HepG2 (cell line): ENCODE data around the gene ROMO1. TPM values are rescaled to one million over a fixed set of nuclear protein-coding genes. Genes with fewer than 3 reads are reported as not detected.

ENCODE experiments used
- DPF2 ChIP-seq: sonication (generic); formaldehyde crosslinking; IDR thresholded peaks from 2 replicates; pipeline ENCODE4 v1.4.0; 2020; ENCODE audit warnings: mild to moderate bottlenecking, low read depth, missing genetic modification reagents, borderline replicate concordance
- IRX3 ChIP-seq: sonication (generic); formaldehyde crosslinking; IDR thresholded peaks from 2 replicates; pipeline ENCODE4 v1.8.1; 2023; ENCODE audit warnings: mild to moderate bottlenecking, low read depth, missing genetic modification reagents, borderline replicate concordance
- KLF6 ChIP-seq: IDR thresholded peaks from 2 replicates; pipeline ENCODE4 v1.8.0; 2016; ENCODE audit warnings: missing biosample characterization, missing genetic modification reagents
- KMT2A ChIP-seq: sonication (generic); formaldehyde crosslinking; IDR thresholded peaks from 2 replicates; pipeline ENCODE4 v1.4.0; 2020; ENCODE audit warnings: missing genetic modification reagents
- PHF20 ChIP-seq: sonication (generic); formaldehyde crosslinking; IDR thresholded peaks from 2 replicates; pipeline ENCODE4 v1.5.0; 2020; ENCODE audit warnings: mild to moderate bottlenecking, missing genetic modification reagents
- TBL1XR1 ChIP-seq: fragments of 150-350 bp; IDR thresholded peaks from 2 replicates; pipeline ENCODE4 v1.6.1; 2014; ENCODE audit warnings: borderline replicate concordance, low read length; ENCODE audit not compliant: partially characterized antibody
- THYN1 ChIP-seq: sonication (generic); formaldehyde crosslinking; IDR thresholded peaks from 2 replicates; pipeline ENCODE4 v1.8.1; 2023; ENCODE audit warnings: low read depth, mild to moderate bottlenecking, moderate library complexity, missing genetic modification reagents, borderline replicate concordance
- YEATS4 ChIP-seq: sonication (generic); formaldehyde crosslinking; IDR thresholded peaks from 2 replicates; pipeline ENCODE4 v1.4.0; 2020; ENCODE audit warnings: missing genetic modification reagents, borderline replicate concordance
- ZBTB8A ChIP-seq: sonication (generic); formaldehyde crosslinking; IDR thresholded peaks from 2 replicates; pipeline ENCODE4 v1.4.0; 2020; ENCODE audit warnings: mild to moderate bottlenecking, low read depth, missing genetic modification reagents, borderline replicate concordance
- ZEB1 ChIP-seq: IDR thresholded peaks from 2 replicates; pipeline ENCODE4 v1.6.1; 2012; ENCODE audit warnings: mild to moderate bottlenecking, low read depth, inconsistent platforms; ENCODE audit not compliant: insufficient replicate concordance
- ZNF224 ChIP-seq: sonication (generic); formaldehyde crosslinking; IDR thresholded peaks from 2 replicates; pipeline ENCODE4 v1.5.0; 2020; ENCODE audit warnings: mild to moderate bottlenecking, missing genetic modification reagents
- ZNF317 ChIP-seq: sonication (generic); formaldehyde crosslinking; IDR thresholded peaks from 2 replicates; pipeline ENCODE4 v1.5.0; 2020; ENCODE audit warnings: mild to moderate bottlenecking, missing genetic modification reagents
- ZNF33A ChIP-seq: sonication (generic); formaldehyde crosslinking; IDR thresholded peaks from 2 replicates; pipeline ENCODE4 v1.5.1; 2020; ENCODE audit warnings: missing genetic modification reagents, mild to moderate bottlenecking, moderate library complexity, borderline replicate concordance
- ZNF530 ChIP-seq: sonication (generic); formaldehyde crosslinking; IDR thresholded peaks from 2 replicates; pipeline ENCODE4 v1.5.0; 2020; ENCODE audit warnings: low read depth, mild to moderate bottlenecking, missing genetic modification reagents
- ZNF570 ChIP-seq: sonication (generic); formaldehyde crosslinking; IDR thresholded peaks from 2 replicates; pipeline ENCODE4 v1.4.0; 2020; ENCODE audit warnings: mild to moderate bottlenecking, missing genetic modification reagents, borderline replicate concordance
- polyA plus RNA-seq, 8 experiments: library from polyadenylated mRNA; depleted of rRNA in 3 of 8; stranded (reverse) in 7 of 8; unstranded in 1 of 8; fragments of >200 nt; fragmentation: Illumina TruSeq in 4 of 8; extraction: Trizol in 4 of 8; gene quantifications; 2 replicates each; pipeline versions ENCODE4 v1.2.1 to v1.2.3, GENCODE V29; 2011 to 2016; ENCODE audit warnings: low read depth in 4 of 8, missing spikeins in 1 of 8, mixed read lengths in 1 of 8; ENCODE audit not compliant: insufficient read depth in 1 of 8
- total RNA-seq, 5 experiments: library from RNA; depleted of rRNA; stranded (reverse); fragments of >200 nt; fragmentation: Illumina TruSeq; extraction: Trizol; gene quantifications; 2 replicates each; pipeline ENCODE4 v1.2.3, GENCODE V29; 2016; ENCODE audit warnings: low read depth in 1 of 5
- TF ChIP-seq, protein P1 (sequence below): sonication (generic); formaldehyde crosslinking; conservative IDR thresholded peaks from 2 replicates; pipeline ENCODE4 v1.4.0; 2020; ENCODE audit warnings: mild to moderate bottlenecking, missing genetic modification reagents, moderate library complexity
- TF ChIP-seq, protein P2 (sequence below): sonication (generic); formaldehyde crosslinking; IDR thresholded peaks from 2 replicates; pipeline ENCODE4 v1.5.0; 2020; ENCODE audit warnings: missing genetic modification reagents
- TF ChIP-seq, protein P3 (sequence below): sonication (generic); formaldehyde crosslinking; IDR thresholded peaks from 2 replicates; pipeline ENCODE4 v1.5.1; 2020; ENCODE audit warnings: missing genetic modification reagents, mild to moderate bottlenecking, borderline replicate concordance
- TF ChIP-seq, protein P4 (sequence below): IDR thresholded peaks from 2 replicates; pipeline ENCODE4 v1.6.1; 2016; ENCODE audit warnings: low read depth
- TF ChIP-seq, protein P5 (sequence below): sonication (generic); formaldehyde crosslinking; IDR thresholded peaks from 2 replicates; pipeline ENCODE4 v1.5.1; 2020; ENCODE audit warnings: mild to moderate bottlenecking, missing genetic modification reagents, borderline replicate concordance

The ROMO1 gene
- total and polyA plus RNA-seq, 2 of the 13 experiments (the other 11 are each of a cell fraction or from before 2014, with no cell fraction given), result 636 to 755 TPM

DNA sequence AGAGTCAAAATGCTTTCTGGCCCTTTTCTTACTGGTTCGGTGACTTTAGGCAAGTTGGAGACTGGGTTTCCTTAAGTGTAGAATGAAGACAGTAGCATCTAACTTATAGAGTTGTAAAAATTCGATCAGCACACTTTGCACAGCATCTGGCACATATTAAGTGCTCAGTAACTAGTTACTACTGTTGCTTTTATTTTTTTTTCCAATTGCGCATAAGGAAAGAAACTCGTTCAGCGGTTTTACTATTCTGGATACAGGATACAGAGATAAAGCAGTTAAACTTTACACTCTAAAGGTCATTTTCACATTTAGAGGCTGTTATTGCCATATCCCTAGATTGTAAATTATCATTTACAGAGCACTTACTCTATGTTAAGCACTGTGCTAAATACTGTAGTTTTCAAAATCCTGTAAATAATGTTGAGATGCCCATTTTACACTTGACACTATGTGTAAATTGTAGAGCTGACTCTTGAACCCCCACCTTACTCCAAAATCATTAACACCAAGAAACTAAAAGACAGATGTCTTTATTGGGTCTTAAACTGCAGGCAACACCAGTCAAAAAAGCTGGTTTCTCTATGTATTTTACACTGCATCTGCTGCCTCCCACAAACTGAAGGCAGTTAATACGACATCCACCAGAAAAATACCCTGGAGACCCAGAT is 886 bp downstream of the ROMO1 start (continued):
- TF ChIP-seq, protein P1, sequence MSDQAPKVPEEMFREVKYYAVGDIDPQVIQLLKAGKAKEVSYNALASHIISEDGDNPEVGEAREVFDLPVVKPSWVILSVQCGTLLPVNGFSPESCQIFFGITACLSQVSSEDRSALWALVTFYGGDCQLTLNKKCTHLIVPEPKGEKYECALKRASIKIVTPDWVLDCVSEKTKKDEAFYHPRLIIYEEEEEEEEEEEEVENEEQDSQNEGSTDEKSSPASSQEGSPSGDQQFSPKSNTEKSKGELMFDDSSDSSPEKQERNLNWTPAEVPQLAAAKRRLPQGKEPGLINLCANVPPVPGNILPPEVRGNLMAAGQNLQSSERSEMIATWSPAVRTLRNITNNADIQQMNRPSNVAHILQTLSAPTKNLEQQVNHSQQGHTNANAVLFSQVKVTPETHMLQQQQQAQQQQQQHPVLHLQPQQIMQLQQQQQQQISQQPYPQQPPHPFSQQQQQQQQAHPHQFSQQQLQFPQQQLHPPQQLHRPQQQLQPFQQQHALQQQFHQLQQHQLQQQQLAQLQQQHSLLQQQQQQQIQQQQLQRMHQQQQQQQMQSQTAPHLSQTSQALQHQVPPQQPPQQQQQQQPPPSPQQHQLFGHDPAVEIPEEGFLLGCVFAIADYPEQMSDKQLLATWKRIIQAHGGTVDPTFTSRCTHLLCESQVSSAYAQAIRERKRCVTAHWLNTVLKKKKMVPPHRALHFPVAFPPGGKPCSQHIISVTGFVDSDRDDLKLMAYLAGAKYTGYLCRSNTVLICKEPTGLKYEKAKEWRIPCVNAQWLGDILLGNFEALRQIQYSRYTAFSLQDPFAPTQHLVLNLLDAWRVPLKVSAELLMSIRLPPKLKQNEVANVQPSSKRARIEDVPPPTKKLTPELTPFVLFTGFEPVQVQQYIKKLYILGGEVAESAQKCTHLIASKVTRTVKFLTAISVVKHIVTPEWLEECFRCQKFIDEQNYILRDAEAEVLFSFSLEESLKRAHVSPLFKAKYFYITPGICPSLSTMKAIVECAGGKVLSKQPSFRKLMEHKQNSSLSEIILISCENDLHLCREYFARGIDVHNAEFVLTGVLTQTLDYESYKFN, result no peak
- no peak for TF ChIP-seq ZNF224 (CRISPR knock-in tag)
- no peak for TF ChIP-seq PHF20 (CRISPR knock-in tag)
- TF ChIP-seq, protein P2, sequence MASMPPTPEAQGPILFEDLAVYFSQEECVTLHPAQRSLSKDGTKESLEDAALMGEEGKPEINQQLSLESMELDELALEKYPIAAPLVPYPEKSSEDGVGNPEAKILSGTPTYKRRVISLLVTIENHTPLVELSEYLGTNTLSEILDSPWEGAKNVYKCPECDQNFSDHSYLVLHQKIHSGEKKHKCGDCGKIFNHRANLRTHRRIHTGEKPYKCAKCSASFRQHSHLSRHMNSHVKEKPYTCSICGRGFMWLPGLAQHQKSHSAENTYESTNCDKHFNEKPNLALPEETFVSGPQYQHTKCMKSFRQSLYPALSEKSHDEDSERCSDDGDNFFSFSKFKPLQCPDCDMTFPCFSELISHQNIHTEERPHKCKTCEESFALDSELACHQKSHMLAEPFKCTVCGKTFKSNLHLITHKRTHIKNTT (CRISPR knock-in tag), result no peak
- TF ChIP-seq ZEB1, result peak; percentile 3
- no peak for TF ChIP-seq YEATS4
- 0 out of 2 replicates have a peak, but pooled peaks have one; percentile 17 for TF ChIP-seq ZNF570 (CRISPR knock-in tag)
- 0 out of 2 replicates have a peak, but pooled peaks have one; percentile 91 for TF ChIP-seq ZNF33A
- TF ChIP-seq ZNF530 (CRISPR knock-in tag), result no peak
- TF ChIP-seq DPF2 (CRISPR knock-in tag), result 0 out of 2 replicates have a peak, but pooled peaks have one; percentile 9
- no peak for TF ChIP-seq IRX3 (CRISPR knock-in tag)
- TF ChIP-seq, protein P3, sequence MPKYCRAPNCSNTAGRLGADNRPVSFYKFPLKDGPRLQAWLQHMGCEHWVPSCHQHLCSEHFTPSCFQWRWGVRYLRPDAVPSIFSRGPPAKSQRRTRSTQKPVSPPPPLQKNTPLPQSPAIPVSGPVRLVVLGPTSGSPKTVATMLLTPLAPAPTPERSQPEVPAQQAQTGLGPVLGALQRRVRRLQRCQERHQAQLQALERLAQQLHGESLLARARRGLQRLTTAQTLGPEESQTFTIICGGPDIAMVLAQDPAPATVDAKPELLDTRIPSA (CRISPR knock-in tag), result 0 out of 2 replicates have a peak, but pooled peaks have one; percentile 39
- TF ChIP-seq THYN1 (CRISPR knock-in tag), result peak; percentile 6; the same call in 1 of the 2 replicates
- TF ChIP-seq KMT2A (CRISPR knock-in tag), result 0 out of 2 replicates have a peak, but pooled peaks have one; percentile 27
- no peak for TF ChIP-seq ZBTB8A (CRISPR knock-in tag)
- TF ChIP-seq, protein P4, sequence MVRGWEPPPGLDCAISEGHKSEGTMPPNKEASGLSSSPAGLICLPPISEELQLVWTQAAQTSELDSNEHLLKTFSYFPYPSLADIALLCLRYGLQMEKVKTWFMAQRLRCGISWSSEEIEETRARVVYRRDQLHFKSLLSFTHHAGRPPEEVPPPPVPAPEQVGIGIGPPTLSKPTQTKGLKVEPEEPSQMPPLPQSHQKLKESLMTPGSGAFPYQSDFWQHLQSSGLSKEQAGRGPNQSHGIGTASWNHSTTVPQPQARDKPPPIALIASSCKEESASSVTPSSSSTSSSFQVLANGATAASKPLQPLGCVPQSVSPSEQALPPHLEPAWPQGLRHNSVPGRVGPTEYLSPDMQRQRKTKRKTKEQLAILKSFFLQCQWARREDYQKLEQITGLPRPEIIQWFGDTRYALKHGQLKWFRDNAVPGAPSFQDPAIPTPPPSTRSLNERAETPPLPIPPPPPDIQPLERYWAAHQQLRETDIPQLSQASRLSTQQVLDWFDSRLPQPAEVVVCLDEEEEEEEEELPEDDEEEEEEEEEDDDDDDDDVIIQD (CRISPR knock-in tag), result 0 out of 2 replicates have a peak, but pooled peaks have one; percentile 6
- 0 out of 2 replicates have a peak, but pooled peaks have one; percentile 23 for TF ChIP-seq KLF6 (CRISPR knock-in tag)
- TF ChIP-seq ZNF317 (CRISPR knock-in tag), result no peak
- peak; percentile 15 for TF ChIP-seq TBL1XR1
- TF ChIP-seq, protein P5, sequence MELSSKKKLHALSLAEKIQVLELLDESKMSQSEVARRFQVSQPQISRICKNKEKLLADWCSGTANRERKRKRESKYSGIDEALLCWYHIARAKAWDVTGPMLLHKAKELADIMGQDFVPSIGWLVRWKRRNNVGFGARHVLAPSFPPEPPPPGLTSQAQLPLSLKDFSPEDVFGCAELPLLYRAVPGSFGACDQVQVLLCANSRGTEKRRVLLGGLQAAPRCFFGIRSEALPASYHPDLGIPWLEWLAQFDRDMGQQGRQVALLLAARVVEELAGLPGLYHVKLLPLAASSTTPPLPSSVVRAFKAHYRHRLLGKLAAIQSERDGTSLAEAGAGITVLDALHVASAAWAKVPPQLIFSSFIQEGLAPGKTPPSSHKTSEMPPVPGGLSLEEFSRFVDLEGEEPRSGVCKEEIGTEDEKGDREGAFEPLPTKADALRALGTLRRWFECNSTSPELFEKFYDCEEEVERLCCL (CRISPR knock-in tag), result no peak; the same call in 1 of the 2 replicates
